Dendritic cell treated with granulocyte-macrophage colony-stimulating factor and Interleukin-4, amounts not matched to agents 40 ng/mL and 50 ng/mL, for 4 days (primary cell): ENCODE data around the gene NTRK2.

Experiments
- H3K27ac Mint-ChIP-seq: one replicate; pipeline ENCODE4 v1.8.0; 2022; ENCODE audit warnings: mild to moderate bottlenecking, mixed read lengths
- H3K27me3 Mint-ChIP-seq: one replicate; pipeline ENCODE4 v1.8.0; 2022; ENCODE audit warnings: mild to moderate bottlenecking, mixed read lengths
- H3K36me3 Mint-ChIP-seq: one replicate; pipeline ENCODE4 v1.8.0; 2022; ENCODE audit warnings: low read depth, mixed read lengths
- H3K4me1 Mint-ChIP-seq: one replicate; pipeline ENCODE4 v1.8.0; 2022; ENCODE audit warnings: low read depth, mixed read lengths
- H3K4me3 Mint-ChIP-seq: one replicate; pipeline ENCODE4 v1.8.0; 2022; ENCODE audit warnings: mild to moderate bottlenecking, moderate library complexity, mixed read lengths
- H3K9me3 Mint-ChIP-seq: one replicate; pipeline ENCODE4 v1.8.0; 2022; ENCODE audit warnings: mixed read lengths
- intact Hi-C: fragments of 100-400 bp; cut with micrococcal nuclease; formaldehyde crosslinking; loops from one replicate; pipeline ENCODE4 v1.15.0; 2022

NTRK2 gene

GRCh38 chr9:84835745-84836144 lies 166.2 kb downstream of the NTRK2 start:
- H3K27me3 Mint-ChIP-seq: no peaks in the 10 kb centered on the region
- intact Hi-C loops: no loop called here

GRCh38 chr9:84838879-84839278 lies 169.3 kb downstream of the NTRK2 start:
- Mint-ChIP-seq H3K27ac (no peak overlapping the region), H3K9me3 (peaks cover 5% of the 10 kb centered on the region), H3K36me3 (no peaks in the 10 kb centered on the region), H3K4me1 (no peaks in the 10 kb centered on the region), H3K4me3 (no peak overlapping the region), H3K27me3 (no peaks in the 10 kb centered on the region)
- intact Hi-C loops: no loop called here

More at GRCh38 chr9:84835745-84836144, 166.2 kb downstream of the NTRK2 start:
- Mint-ChIP-seq H3K27ac (no peak overlapping the region), H3K4me3 (no peak overlapping the region), H3K36me3 (no peaks in the 10 kb centered on the region), H3K4me1 (no peaks in the 10 kb centered on the region), H3K9me3 (no peaks in the 10 kb centered on the region)

GRCh38 chr9:84839541-84839940 lies 170.0 kb downstream of the NTRK2 start:
- H3K27ac Mint-ChIP-seq: no peak overlapping the region
- H3K27me3 Mint-ChIP-seq: no peaks in the 10 kb centered on the region
- no peak overlapping the region for H3K4me3 Mint-ChIP-seq
- no peaks in the 10 kb centered on the region for H3K4me1 Mint-ChIP-seq
- intact Hi-C loops: no loop called here
- H3K36me3 Mint-ChIP-seq: no peaks in the 10 kb centered on the region
- peaks cover 9% of the 10 kb centered on the region for H3K9me3 Mint-ChIP-seq

GRCh38 chr9:84841931-84842330 lies 172.4 kb downstream of the NTRK2 start:
- intact Hi-C loops: no loop called here
- Mint-ChIP-seq H3K36me3 (no peaks in the 10 kb centered on the region), H3K4me1 (no peaks in the 10 kb centered on the region), H3K9me3 (peaks cover 9% of the 10 kb centered on the region), H3K27me3 (no peaks in the 10 kb centered on the region), H3K4me3 (no peak overlapping the region), H3K27ac (no peak overlapping the region)

- intact Hi-C loops: no loop called here
- peaks cover 9% of the 10 kb centered on the region for H3K9me3 Mint-ChIP-seq
- H3K27ac Mint-ChIP-seq: no peak overlapping the region
- H3K27me3 Mint-ChIP-seq: no peaks in the 10 kb centered on the region
- no peaks in the 10 kb centered on the region for H3K36me3 Mint-ChIP-seq
- no peaks in the 10 kb centered on the region for H3K4me1 Mint-ChIP-seq
- no peak overlapping the region for H3K4me3 Mint-ChIP-seq
Measured at GRCh38 chr9:84843175-84843824, 173.8 kb downstream of the NTRK2 start.

GRCh38 chr9:84845956-84846900 lies 176.7 kb downstream of the NTRK2 start:
- Mint-ChIP-seq H3K4me3 (no peak overlapping the region), H3K36me3 (no peaks in the 10 kb centered on the region), H3K27me3 (no peaks in the 10 kb centered on the region), H3K9me3 (peaks cover 9% of the 10 kb centered on the region), H3K4me1 (no peaks in the 10 kb centered on the region), H3K27ac (no peak overlapping the region)
- intact Hi-C loops: no loop called here

GRCh38 chr9:84846906-84847305 lies 177.4 kb downstream of the NTRK2 start:
- no peaks in the 10 kb centered on the region for H3K4me1 Mint-ChIP-seq
- no peak overlapping the region for H3K4me3 Mint-ChIP-seq
- intact Hi-C loops: no loop called here
- H3K27ac Mint-ChIP-seq: no peak overlapping the region
- H3K36me3 Mint-ChIP-seq: no peaks in the 10 kb centered on the region
- H3K9me3 Mint-ChIP-seq: peaks cover 9% of the 10 kb centered on the region
- H3K27me3 Mint-ChIP-seq: no peaks in the 10 kb centered on the region

GRCh38 chr9:84849049-84849448 lies 179.5 kb downstream of the NTRK2 start:
- intact Hi-C loops: no loop called here
- Mint-ChIP-seq H3K4me1 (no peaks in the 10 kb centered on the region), H3K9me3 (peaks cover 2% of the 10 kb centered on the region), H3K36me3 (no peaks in the 10 kb centered on the region), H3K4me3 (no peak overlapping the region), H3K27me3 (no peaks in the 10 kb centered on the region), H3K27ac (no peak overlapping the region)

- no peaks in the 10 kb centered on the region for H3K27me3 Mint-ChIP-seq
- H3K27ac Mint-ChIP-seq: no peak overlapping the region
- peaks cover 11% of the 10 kb centered on the region for H3K9me3 Mint-ChIP-seq
- H3K36me3 Mint-ChIP-seq: no peaks in the 10 kb centered on the region
- H3K4me1 Mint-ChIP-seq: no peaks in the 10 kb centered on the region
- no peak overlapping the region for H3K4me3 Mint-ChIP-seq
- intact Hi-C loops: no loop called here
Measured at GRCh38 chr9:84850830-84851392, 181.4 kb downstream of the NTRK2 start.

- no peaks in the 10 kb centered on the region for H3K36me3 Mint-ChIP-seq
- no peak overlapping the region for H3K4me3 Mint-ChIP-seq
- intact Hi-C loops: no loop called here
- H3K4me1 Mint-ChIP-seq: no peaks in the 10 kb centered on the region
- peaks cover 11% of the 10 kb centered on the region for H3K9me3 Mint-ChIP-seq
- no peak overlapping the region for H3K27ac Mint-ChIP-seq
- no peaks in the 10 kb centered on the region for H3K27me3 Mint-ChIP-seq
Measured at GRCh38 chr9:84851935-84852585, 182.5 kb downstream of the NTRK2 start.

- H3K9me3 Mint-ChIP-seq: peaks cover 11% of the 10 kb centered on the region
- no peaks in the 10 kb centered on the region for H3K27me3 Mint-ChIP-seq
- H3K4me3 Mint-ChIP-seq: no peak overlapping the region
- H3K36me3 Mint-ChIP-seq: no peaks in the 10 kb centered on the region
- intact Hi-C loops: no loop called here
- H3K4me1 Mint-ChIP-seq: no peaks in the 10 kb centered on the region
- no peak overlapping the region for H3K27ac Mint-ChIP-seq
Measured at GRCh38 chr9:84852617-84853301, 183.2 kb downstream of the NTRK2 start.

GRCh38 chr9:84856181-84856632 lies 186.7 kb downstream of the NTRK2 start:
- Mint-ChIP-seq H3K36me3 (no peaks in the 10 kb centered on the region), H3K27me3 (no peaks in the 10 kb centered on the region), H3K27ac (no peak overlapping the region), H3K4me3 (no peak overlapping the region), H3K9me3 (peaks cover 11% of the 10 kb centered on the region), H3K4me1 (no peaks in the 10 kb centered on the region)
- intact Hi-C loops: no loop called here

GRCh38 chr9:84857211-84857610 lies 187.7 kb downstream of the NTRK2 start:
- no peaks in the 10 kb centered on the region for H3K4me1 Mint-ChIP-seq

More at GRCh38 chr9:84857211-84857610, 187.7 kb downstream of the NTRK2 start:
- H3K9me3 Mint-ChIP-seq: peaks cover 11% of the 10 kb centered on the region
- H3K36me3 Mint-ChIP-seq: no peaks in the 10 kb centered on the region
- no peak overlapping the region for H3K27ac Mint-ChIP-seq
- H3K27me3 Mint-ChIP-seq: no peaks in the 10 kb centered on the region
- no peak overlapping the region for H3K4me3 Mint-ChIP-seq
- intact Hi-C loops: no loop called here
